ENCODE data around the gene TTLL7. TPM values are rescaled to one million over a fixed set of nuclear protein-coding genes. Genes with fewer than 3 reads are reported as not detected.
"Not testable (repeated sequence)": the region's sequence is repeated elsewhere in the genome, so short reads cannot be mapped to it uniquely, and the experiment has no call there.

TTLL7 gene
- total RNA-seq, 1 donor from 2014 or later, result 7.8 TPM

- H3K27me3 ChIP-seq (ENCODE audit: low read depth), result peaks cover 29% of the 10 kb centered on the region
- intact Hi-C loops (cut with micrococcal nuclease), result no loop called here
- H3K4me3 ChIP-seq, result no peak overlapping the region
- H3K36me3 ChIP-seq, result no peaks in the 10 kb centered on the region
- TF ChIP-seq, protein P1, sequence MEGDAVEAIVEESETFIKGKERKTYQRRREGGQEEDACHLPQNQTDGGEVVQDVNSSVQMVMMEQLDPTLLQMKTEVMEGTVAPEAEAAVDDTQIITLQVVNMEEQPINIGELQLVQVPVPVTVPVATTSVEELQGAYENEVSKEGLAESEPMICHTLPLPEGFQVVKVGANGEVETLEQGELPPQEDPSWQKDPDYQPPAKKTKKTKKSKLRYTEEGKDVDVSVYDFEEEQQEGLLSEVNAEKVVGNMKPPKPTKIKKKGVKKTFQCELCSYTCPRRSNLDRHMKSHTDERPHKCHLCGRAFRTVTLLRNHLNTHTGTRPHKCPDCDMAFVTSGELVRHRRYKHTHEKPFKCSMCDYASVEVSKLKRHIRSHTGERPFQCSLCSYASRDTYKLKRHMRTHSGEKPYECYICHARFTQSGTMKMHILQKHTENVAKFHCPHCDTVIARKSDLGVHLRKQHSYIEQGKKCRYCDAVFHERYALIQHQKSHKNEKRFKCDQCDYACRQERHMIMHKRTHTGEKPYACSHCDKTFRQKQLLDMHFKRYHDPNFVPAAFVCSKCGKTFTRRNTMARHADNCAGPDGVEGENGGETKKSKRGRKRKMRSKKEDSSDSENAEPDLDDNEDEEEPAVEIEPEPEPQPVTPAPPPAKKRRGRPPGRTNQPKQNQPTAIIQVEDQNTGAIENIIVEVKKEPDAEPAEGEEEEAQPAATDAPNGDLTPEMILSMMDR (IDR thresholded peaks at IDR 0.05; ENCODE audit: borderline replicate concordance), result no peak
- H3K4me1 ChIP-seq, result peaks cover 22% of the 10 kb centered on the region
- H3K27ac ChIP-seq (replicated peaks), result no peak overlapping the region
- H3K9me3 ChIP-seq (replicated peaks), result no peaks in the 10 kb centered on the region
- DNase-seq, result no peak
Observed at GRCh38 chr1:83996191-83996590, 2.7 kb downstream of the TTLL7 start.

- no peak overlapping the region for H3K4me3 ChIP-seq
- no peak overlapping the region for H3K27ac ChIP-seq (replicated peaks)
- intact Hi-C loops (cut with micrococcal nuclease), result no loop called here
- no peaks in the 10 kb centered on the region for H3K9me3 ChIP-seq (replicated peaks)
- peaks cover 22% of the 10 kb centered on the region for H3K4me1 ChIP-seq
- peaks cover 24% of the 10 kb centered on the region for H3K27me3 ChIP-seq (ENCODE audit: low read depth)
- TF ChIP-seq, protein P1 (IDR thresholded peaks at IDR 0.05; ENCODE audit: borderline replicate concordance), result no peak
- no peak for DNase-seq
- no peaks in the 10 kb centered on the region for H3K36me3 ChIP-seq
Observed at GRCh38 chr1:83995649-83996048, 3.3 kb downstream of the TTLL7 start.

DNA sequence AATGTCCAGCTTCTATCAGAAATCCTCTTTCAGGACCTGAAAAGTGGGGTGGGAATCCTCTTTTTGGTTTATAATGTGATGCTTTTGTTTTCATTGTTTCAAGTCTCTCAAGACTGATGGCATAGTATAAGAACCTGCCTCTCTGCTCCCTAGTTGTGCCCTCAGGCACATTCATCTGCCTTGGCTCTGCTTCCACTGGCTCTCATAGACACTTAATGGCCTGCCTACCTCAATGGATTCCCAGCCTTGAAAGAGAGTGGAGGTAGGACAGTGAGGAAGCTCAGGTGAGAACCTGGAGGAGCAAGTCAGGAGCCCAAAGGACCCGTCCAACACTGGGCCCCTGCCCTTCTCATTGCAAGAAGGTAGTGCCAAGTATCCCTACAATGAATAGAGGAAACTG, 4.8 kb downstream of the TTLL7 start:
- no peak overlapping the region for H3K27ac ChIP-seq (replicated peaks)
- H3K36me3 ChIP-seq, result no peaks in the 10 kb centered on the region
- H3K27me3 ChIP-seq (ENCODE audit: low read depth), result peaks cover 10% of the 10 kb centered on the region
- no peak for DNase-seq
- H3K9me3 ChIP-seq (replicated peaks), result no peaks in the 10 kb centered on the region
- TF ChIP-seq, protein P1 (IDR thresholded peaks at IDR 0.05; ENCODE audit: borderline replicate concordance), result no peak
- peaks cover 15% of the 10 kb centered on the region for H3K4me1 ChIP-seq
- intact Hi-C loops (cut with micrococcal nuclease), result no loop called here
- H3K4me3 ChIP-seq, result no peak overlapping the region

DNA sequence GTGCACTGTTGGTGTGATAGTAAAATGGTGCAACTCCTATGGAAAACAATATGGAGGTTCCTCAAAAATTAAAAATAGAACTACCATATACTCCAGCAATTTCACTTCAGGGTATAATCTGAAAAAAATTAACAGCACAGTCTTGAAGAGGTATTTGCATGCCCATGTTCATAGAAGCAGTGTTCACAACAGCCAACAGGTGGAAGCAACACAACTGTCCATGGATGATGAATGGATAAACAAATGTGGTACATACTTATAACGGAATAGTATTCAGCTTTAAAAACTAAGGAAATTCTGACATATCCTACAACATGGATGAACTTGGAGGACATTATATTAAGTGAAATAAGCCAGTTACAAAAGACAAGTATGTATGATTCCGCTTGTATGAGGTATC, 8.2 kb downstream of the TTLL7 start:
- no peaks in the 10 kb centered on the region for H3K36me3 ChIP-seq
- no peak overlapping the region for H3K27ac ChIP-seq (replicated peaks)
- DNase-seq, result no peak
- H3K4me1 ChIP-seq, result no peaks in the 10 kb centered on the region
- no peaks in the 10 kb centered on the region for H3K27me3 ChIP-seq (ENCODE audit: low read depth)
- H3K9me3 ChIP-seq (replicated peaks), result peaks cover 23% of the 10 kb centered on the region
- TF ChIP-seq, protein P1 (IDR thresholded peaks at IDR 0.05; ENCODE audit: borderline replicate concordance), result no peak
- no peak overlapping the region for H3K4me3 ChIP-seq
- intact Hi-C loops (cut with micrococcal nuclease), result no loop called here

- Histone ChIP-seq H3K4me3 (no peak overlapping the region), H3K4me1 (no peaks in the 10 kb centered on the region), H3K27me3 (ENCODE audit: low read depth) (no peaks in the 10 kb centered on the region), H3K27ac (replicated peaks) (no peak overlapping the region), H3K9me3 (replicated peaks) (peaks cover 58% of the 10 kb centered on the region), H3K36me3 (no peaks in the 10 kb centered on the region)
- DNase-seq, result no peak
- TF ChIP-seq, protein P1 (IDR thresholded peaks at IDR 0.05; ENCODE audit: borderline replicate concordance), result no peak
- intact Hi-C loops (cut with micrococcal nuclease), result no loop called here
Observed at GRCh38 chr1:83985048-83985447, 13.9 kb downstream of the TTLL7 start.

DNA sequence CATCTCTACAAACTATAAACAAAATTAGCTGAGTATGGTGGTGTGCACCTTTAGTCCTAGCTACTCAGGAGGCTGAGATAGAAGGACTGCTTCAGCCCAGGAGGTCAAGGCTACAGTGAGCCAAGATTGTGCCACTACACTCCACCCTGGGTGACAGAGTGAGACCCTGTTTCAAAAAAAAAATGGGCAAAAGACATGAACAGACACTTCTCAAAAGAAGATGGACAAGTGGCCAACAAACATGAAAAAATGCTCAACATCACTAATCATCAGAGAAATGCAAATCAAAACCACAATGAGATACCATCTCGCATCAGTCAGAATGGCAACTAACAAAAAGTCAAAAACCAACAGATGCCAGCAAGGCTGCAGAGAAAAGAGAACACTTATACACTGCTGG, 15.0 kb downstream of the TTLL7 start:
- H3K4me1 ChIP-seq; H3K36me3 ChIP-seq; H3K4me3 ChIP-seq; intact Hi-C loops (cut with micrococcal nuclease); DNase-seq; H3K27ac ChIP-seq (replicated peaks); H3K27me3 ChIP-seq (ENCODE audit: low read depth): not testable (repeated sequence)
- H3K9me3 ChIP-seq (replicated peaks), result peaks cover 58% of the 10 kb centered on the region

Data from left ventricle myocardium inferior (tissue), 1 donor.